PC-3 (cell line): Measurements from ENCODE around the gene WDSUB1.

Experiments
- EZH2 ChIP-seq: fragments of 300-600 bp; sonication (generic); IDR thresholded peaks from one replicate; pipeline ENCODE4 v1.6.1; 2017; ENCODE audit warnings: antibody characterized with exemption, mild to moderate bottlenecking, low read length; ENCODE audit not compliant: unreplicated experiment
- EZH2phosphoT487 ChIP-seq: fragments of 300-600 bp; sonication (generic); IDR thresholded peaks from 2 replicates; pipeline ENCODE4 v1.6.1; 2018; ENCODE audit warnings: mild to moderate bottlenecking, antibody characterized with exemption, low read length, borderline replicate concordance
- TF ChIP-seq, protein P1 (sequence below): fragments of 300-600 bp; sonication (generic); conservative IDR thresholded peaks from 2 replicates; pipeline ENCODE4 v1.5.1; 2017; ENCODE audit warnings: antibody characterized with exemption, low read depth, mild to moderate bottlenecking, low read length

DNA sequence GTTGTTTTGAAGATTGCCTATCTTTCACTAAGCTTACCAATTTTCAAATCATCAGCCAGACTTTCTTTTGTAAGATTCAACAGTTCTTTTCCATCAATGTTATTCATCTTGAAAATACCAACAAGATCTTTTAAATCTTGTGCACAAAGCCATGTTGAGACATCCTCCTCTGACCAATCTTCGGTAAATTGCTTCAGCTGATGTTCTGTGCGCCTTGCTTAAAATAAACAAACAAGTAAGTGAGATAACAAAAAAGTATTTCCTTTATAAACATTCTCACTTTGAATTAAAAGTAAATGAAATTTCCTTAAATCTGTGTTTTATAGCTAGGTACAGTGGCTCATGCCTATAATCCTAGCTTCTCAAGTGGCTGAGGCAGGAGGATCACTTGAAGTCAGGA is 30.3 kb downstream of the WDSUB1 start:
- TF ChIP-seq, protein P1, sequence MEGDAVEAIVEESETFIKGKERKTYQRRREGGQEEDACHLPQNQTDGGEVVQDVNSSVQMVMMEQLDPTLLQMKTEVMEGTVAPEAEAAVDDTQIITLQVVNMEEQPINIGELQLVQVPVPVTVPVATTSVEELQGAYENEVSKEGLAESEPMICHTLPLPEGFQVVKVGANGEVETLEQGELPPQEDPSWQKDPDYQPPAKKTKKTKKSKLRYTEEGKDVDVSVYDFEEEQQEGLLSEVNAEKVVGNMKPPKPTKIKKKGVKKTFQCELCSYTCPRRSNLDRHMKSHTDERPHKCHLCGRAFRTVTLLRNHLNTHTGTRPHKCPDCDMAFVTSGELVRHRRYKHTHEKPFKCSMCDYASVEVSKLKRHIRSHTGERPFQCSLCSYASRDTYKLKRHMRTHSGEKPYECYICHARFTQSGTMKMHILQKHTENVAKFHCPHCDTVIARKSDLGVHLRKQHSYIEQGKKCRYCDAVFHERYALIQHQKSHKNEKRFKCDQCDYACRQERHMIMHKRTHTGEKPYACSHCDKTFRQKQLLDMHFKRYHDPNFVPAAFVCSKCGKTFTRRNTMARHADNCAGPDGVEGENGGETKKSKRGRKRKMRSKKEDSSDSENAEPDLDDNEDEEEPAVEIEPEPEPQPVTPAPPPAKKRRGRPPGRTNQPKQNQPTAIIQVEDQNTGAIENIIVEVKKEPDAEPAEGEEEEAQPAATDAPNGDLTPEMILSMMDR = no peak
- TF ChIP-seq EZH2phosphoT487 (no peak), EZH2 (no peak)
